Neural cell (in vitro differentiated cells): Measurements from ENCODE around the gene USP34. TPM values are rescaled to one million over a fixed set of nuclear protein-coding genes. Genes with fewer than 3 reads are reported as not detected.

ENCODE experiments used
- H2AFZ ChIP-seq: fragments of 200-600, 300-800 bp; sonication (generic), shearing (Covaris generic); 2 replicates; pipeline ENCODE4 v1.6.0; 2014; ENCODE audit warnings: low read depth, mild to moderate bottlenecking, antibody characterized with exemption, low read length, moderate library complexity
- H3F3A ChIP-seq: fragments of 200-600 bp; shearing (Covaris generic); 2 replicates; pipeline ENCODE4 v1.6.1; 2016; ENCODE audit warnings: mild to moderate bottlenecking, moderate library complexity, mixed read lengths, antibody characterized with exemption, low read length; ENCODE audit not compliant: insufficient read depth, poor library complexity, severe bottlenecking
- H3K27ac ChIP-seq: fragments of 200-600, 300-800 bp; sonication (generic), shearing (Covaris generic); 2 replicates; pipeline ENCODE4 v1.5.1; 2014; ENCODE audit warnings: mild to moderate bottlenecking, low read length, moderate library complexity
- H3K27me3 ChIP-seq: fragments of 300-800, 200-600 bp; sonication (generic), shearing (Covaris generic); 2 replicates; pipeline ENCODE4 v1.6.0; 2014; ENCODE audit warnings: mild to moderate bottlenecking, low read depth, low read length, moderate library complexity; ENCODE audit not compliant: insufficient read depth
- H3K36me3 ChIP-seq: fragments of 300-800, 200-600 bp; sonication (generic), shearing (Covaris generic); 2 replicates; pipeline ENCODE4 v1.5.1; 2014; ENCODE audit warnings: mild to moderate bottlenecking, antibody characterized with exemption, low read length, moderate library complexity; ENCODE audit not compliant: insufficient read depth
- H3K4me2 ChIP-seq: fragments of 300-800, 200-600 bp; sonication (generic), shearing (Covaris generic); 2 replicates; pipeline ENCODE4 v1.6.0; 2014; ENCODE audit warnings: mild to moderate bottlenecking, low read length
- H3K4me3 ChIP-seq: fragments of 300-800, 200-600 bp; sonication (generic), shearing (Covaris generic); 2 replicates; pipeline ENCODE4 v1.5.1; 2014; ENCODE audit warnings: mild to moderate bottlenecking, low read length, moderate library complexity
- H3K79me2 ChIP-seq: fragments of 200-600 bp; shearing (Covaris generic); replicated peaks from 2 replicates; pipeline ENCODE4 v1.6.0; 2014; ENCODE audit warnings: mild to moderate bottlenecking, low read length, moderate library complexity; ENCODE audit not compliant: insufficient read depth
- H3K9ac ChIP-seq: fragments of 300-800, 200-600 bp; sonication (generic), shearing (Covaris generic); 2 replicates; pipeline ENCODE4 v1.6.1; 2016; ENCODE audit warnings: mild to moderate bottlenecking, low read length, mixed read lengths
- H3K9me2 ChIP-seq: fragments of 200-600 bp; shearing (Covaris generic); 2 replicates; pipeline ENCODE4 v1.6.1; 2016; ENCODE audit warnings: mild to moderate bottlenecking, low read length, mixed read lengths; ENCODE audit not compliant: insufficient read depth
- H3K9me3 ChIP-seq: fragments of 200-600, 300-800 bp; sonication (generic), shearing (Covaris generic); 2 replicates; pipeline ENCODE4 v1.6.1; 2016; ENCODE audit warnings: mild to moderate bottlenecking, mixed run types, low read length, moderate library complexity, mixed read lengths
- H4K20me1 ChIP-seq: fragments of 200-600 bp; shearing (Covaris generic); 2 replicates; pipeline ENCODE4 v1.6.1; 2016; ENCODE audit warnings: mild to moderate bottlenecking, mixed run types; ENCODE audit not compliant: insufficient read depth
- EP300 ChIP-seq: fragments of 450-650 bp; conservative IDR thresholded peaks from 2 replicates; pipeline ENCODE4 v1.6.1; 2014; ENCODE audit warnings: antibody characterized with exemption, mild to moderate bottlenecking, moderate library complexity; ENCODE audit not compliant: poor library complexity, severe bottlenecking
- EZH2 ChIP-seq: fragments of 200-600, 300-800 bp; shearing (Covaris generic), sonication (generic); IDR thresholded peaks from 2 replicates; pipeline ENCODE4 v1.6.1; 2014; ENCODE audit warnings: antibody characterized with exemption, low read length, borderline replicate concordance, mild to moderate bottlenecking; ENCODE audit not compliant: insufficient read depth, poor library complexity, severe bottlenecking
- MXI1 ChIP-seq: fragments of 450-650 bp; conservative IDR thresholded peaks from 2 replicates; pipeline ENCODE4 v1.6.1; 2014; ENCODE audit warnings: antibody characterized with exemption, mild to moderate bottlenecking; ENCODE audit not compliant: poor library complexity, severe bottlenecking
- POLR2AphosphoS5 ChIP-seq: IDR thresholded peaks from 2 replicates; pipeline ENCODE4 v1.6.1; 2012
- RAD21 ChIP-seq: fragments of 450-650 bp; conservative IDR thresholded peaks from 2 replicates; pipeline ENCODE4 v1.6.1; 2014; ENCODE audit warnings: antibody characterized with exemption, mild to moderate bottlenecking, moderate library complexity
- SMC3 ChIP-seq: fragments of 450-650 bp; conservative IDR thresholded peaks from 2 replicates; pipeline ENCODE4 v1.6.1; 2014; ENCODE audit warnings: antibody characterized with exemption, mild to moderate bottlenecking, moderate library complexity; ENCODE audit not compliant: poor library complexity
- TAF1 ChIP-seq: IDR thresholded peaks from 2 replicates; pipeline ENCODE4 v1.6.1; 2012; ENCODE audit warnings: low read depth
- polyA plus RNA-seq: library from polyadenylated mRNA; depleted of rRNA; stranded (reverse); fragments of >200 nt; gene quantifications from 2 replicates; pipeline ENCODE4 v1.2.3, GENCODE V29; 2014
- TF ChIP-seq, protein P1 (sequence below): IDR thresholded peaks from 2 replicates; pipeline ENCODE4 v1.6.1; 2012; ENCODE audit warnings: borderline replicate concordance
- TF ChIP-seq, protein P2 (sequence below): fragments of 450-650 bp; IDR thresholded peaks from 2 replicates; pipeline ENCODE4 v1.5.1; 2014; ENCODE audit warnings: antibody characterized with exemption, mild to moderate bottlenecking, moderate library complexity; ENCODE audit not compliant: poor library complexity, severe bottlenecking

Gene USP34
- polyA plus RNA-seq, 1 donor from 2014 or later = 87.9 TPM

DNA sequence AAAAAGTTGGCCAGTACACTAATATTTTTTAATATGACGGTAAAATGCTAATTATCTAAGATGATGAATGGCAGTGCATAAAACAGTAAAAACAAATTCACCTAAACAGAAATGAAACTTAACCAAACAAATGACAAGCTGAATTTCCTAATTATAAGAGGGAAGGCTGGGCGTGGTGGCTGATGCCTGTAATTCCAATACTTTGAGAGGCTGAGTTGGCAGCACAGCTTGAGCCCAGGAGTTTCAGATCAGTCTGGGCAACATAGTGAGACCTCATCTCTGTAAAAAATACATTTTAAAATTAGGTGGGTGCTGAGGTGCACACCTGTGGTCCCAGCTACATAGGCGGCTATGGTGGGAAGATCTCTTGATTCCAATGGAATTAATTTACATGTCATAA lies 120.1 kb downstream of the USP34 start:
- H3K9me3 ChIP-seq = peaks cover 3% of the 10 kb centered on the region
- peaks cover 4% of the 10 kb centered on the region for H3K36me3 ChIP-seq
- no peak overlapping the region for H2AFZ ChIP-seq
- H3K27ac ChIP-seq = no peak overlapping the region
- no peak overlapping the region for H3K9ac ChIP-seq
- no peaks in the 10 kb centered on the region for H3K9me2 ChIP-seq
- no peak overlapping the region for H3K4me3 ChIP-seq
- H3K79me2 ChIP-seq = no peaks in the 10 kb centered on the region
- TF ChIP-seq RAD21 (no peak), MXI1 (no peak), EP300 (no peak), POLR2AphosphoS5 (no peak), EZH2 (no peak), TAF1 (no peak), SMC3 (no peak)
- TF ChIP-seq, protein P1, sequence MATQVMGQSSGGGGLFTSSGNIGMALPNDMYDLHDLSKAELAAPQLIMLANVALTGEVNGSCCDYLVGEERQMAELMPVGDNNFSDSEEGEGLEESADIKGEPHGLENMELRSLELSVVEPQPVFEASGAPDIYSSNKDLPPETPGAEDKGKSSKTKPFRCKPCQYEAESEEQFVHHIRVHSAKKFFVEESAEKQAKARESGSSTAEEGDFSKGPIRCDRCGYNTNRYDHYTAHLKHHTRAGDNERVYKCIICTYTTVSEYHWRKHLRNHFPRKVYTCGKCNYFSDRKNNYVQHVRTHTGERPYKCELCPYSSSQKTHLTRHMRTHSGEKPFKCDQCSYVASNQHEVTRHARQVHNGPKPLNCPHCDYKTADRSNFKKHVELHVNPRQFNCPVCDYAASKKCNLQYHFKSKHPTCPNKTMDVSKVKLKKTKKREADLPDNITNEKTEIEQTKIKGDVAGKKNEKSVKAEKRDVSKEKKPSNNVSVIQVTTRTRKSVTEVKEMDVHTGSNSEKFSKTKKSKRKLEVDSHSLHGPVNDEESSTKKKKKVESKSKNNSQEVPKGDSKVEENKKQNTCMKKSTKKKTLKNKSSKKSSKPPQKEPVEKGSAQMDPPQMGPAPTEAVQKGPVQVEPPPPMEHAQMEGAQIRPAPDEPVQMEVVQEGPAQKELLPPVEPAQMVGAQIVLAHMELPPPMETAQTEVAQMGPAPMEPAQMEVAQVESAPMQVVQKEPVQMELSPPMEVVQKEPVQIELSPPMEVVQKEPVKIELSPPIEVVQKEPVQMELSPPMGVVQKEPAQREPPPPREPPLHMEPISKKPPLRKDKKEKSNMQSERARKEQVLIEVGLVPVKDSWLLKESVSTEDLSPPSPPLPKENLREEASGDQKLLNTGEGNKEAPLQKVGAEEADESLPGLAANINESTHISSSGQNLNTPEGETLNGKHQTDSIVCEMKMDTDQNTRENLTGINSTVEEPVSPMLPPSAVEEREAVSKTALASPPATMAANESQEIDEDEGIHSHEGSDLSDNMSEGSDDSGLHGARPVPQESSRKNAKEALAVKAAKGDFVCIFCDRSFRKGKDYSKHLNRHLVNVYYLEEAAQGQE = no peak
- TF ChIP-seq, protein P2, sequence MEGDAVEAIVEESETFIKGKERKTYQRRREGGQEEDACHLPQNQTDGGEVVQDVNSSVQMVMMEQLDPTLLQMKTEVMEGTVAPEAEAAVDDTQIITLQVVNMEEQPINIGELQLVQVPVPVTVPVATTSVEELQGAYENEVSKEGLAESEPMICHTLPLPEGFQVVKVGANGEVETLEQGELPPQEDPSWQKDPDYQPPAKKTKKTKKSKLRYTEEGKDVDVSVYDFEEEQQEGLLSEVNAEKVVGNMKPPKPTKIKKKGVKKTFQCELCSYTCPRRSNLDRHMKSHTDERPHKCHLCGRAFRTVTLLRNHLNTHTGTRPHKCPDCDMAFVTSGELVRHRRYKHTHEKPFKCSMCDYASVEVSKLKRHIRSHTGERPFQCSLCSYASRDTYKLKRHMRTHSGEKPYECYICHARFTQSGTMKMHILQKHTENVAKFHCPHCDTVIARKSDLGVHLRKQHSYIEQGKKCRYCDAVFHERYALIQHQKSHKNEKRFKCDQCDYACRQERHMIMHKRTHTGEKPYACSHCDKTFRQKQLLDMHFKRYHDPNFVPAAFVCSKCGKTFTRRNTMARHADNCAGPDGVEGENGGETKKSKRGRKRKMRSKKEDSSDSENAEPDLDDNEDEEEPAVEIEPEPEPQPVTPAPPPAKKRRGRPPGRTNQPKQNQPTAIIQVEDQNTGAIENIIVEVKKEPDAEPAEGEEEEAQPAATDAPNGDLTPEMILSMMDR = no peak
- H3K4me2 ChIP-seq = no peak overlapping the region
- H4K20me1 ChIP-seq = no peaks in the 10 kb centered on the region
- no peaks in the 10 kb centered on the region for H3F3A ChIP-seq
- H3K27me3 ChIP-seq = no peaks in the 10 kb centered on the region

DNA sequence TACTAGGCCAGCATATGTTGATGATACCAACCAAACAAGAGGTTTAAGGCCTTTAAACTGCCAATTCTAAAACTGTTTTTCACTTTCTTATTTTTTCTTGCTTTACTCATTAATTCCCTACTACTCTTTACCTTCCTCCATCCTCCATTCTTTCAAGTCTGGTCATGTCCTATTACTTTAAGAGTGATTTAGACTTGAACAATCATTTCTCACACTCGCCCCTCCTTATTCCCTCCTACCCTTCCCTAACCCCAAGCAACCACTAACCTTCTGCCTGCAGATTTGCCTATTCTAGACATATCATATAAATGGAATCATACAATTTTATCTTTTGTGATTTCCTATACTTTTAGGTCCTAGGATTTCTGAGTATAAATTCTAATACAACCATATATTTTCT lies 127.7 kb downstream of the USP34 start:
- H3K4me3 ChIP-seq = no peak overlapping the region
- H3K9me3 ChIP-seq = no peaks in the 10 kb centered on the region
- no peak overlapping the region for H3K4me2 ChIP-seq
- H3F3A ChIP-seq = no peaks in the 10 kb centered on the region
- H3K27ac ChIP-seq = no peak overlapping the region
- peaks cover 4% of the 10 kb centered on the region for H3K36me3 ChIP-seq
- H3K27me3 ChIP-seq = no peaks in the 10 kb centered on the region
- H2AFZ ChIP-seq = no peak overlapping the region
- no peak overlapping the region for H3K9ac ChIP-seq
- H4K20me1 ChIP-seq = no peaks in the 10 kb centered on the region
- no peaks in the 10 kb centered on the region for H3K79me2 ChIP-seq
- no peaks in the 10 kb centered on the region for H3K9me2 ChIP-seq
- TF ChIP-seq MXI1 (no peak), SMC3 (no peak), RAD21 (no peak), TAF1 (no peak), EZH2 (no peak), POLR2AphosphoS5 (no peak), EP300 (no peak)
- TF ChIP-seq, protein P2 = no peak
- TF ChIP-seq, protein P1 = no peak
